SU-DHL-6 (cell line): ENCODE measurements around the gene ACVR2A.

Experiments
- CTCF ChIP-seq: fragments of 200-600 bp; sonication (generic); IDR thresholded peaks from one replicate; pipeline ENCODE4 v1.5.1; 2017; ENCODE audit warnings: antibody characterized with exemption, mild to moderate bottlenecking, low read length, moderate library complexity; ENCODE audit not compliant: insufficient read depth, poor library complexity, severe bottlenecking
- EZH2phosphoT487 ChIP-seq: fragments of 200-600 bp; sonication (generic), shearing (Covaris generic); conservative IDR thresholded peaks from 2 replicates; pipeline ENCODE4 v1.6.1; 2018; ENCODE audit warnings: mild to moderate bottlenecking, antibody characterized with exemption, low read length, moderate library complexity, mixed read lengths

- TF ChIP-seq CTCF = no peak
- no peak for TF ChIP-seq EZH2phosphoT487
These were observed 20.7 kb downstream of the ACVR2A start for GRCh38 chr2:147865560-147865959.
